H1 (cell line): Measurements from ENCODE around the gene PEX6. TPM values are rescaled to one million over a fixed set of nuclear protein-coding genes. Genes with fewer than 3 reads are reported as not detected.

Experiments used
- SP2 ChIP-seq: IDR thresholded peaks from 2 replicates; pipeline ENCODE4 v1.6.1; 2012; ENCODE audit warnings: mild to moderate bottlenecking, low read length, inconsistent platforms
- polyA plus RNA-seq, 7 experiments: library from polyadenylated mRNA; depleted of rRNA in 3 of 7; stranded (reverse) in 5 of 7; unstranded in 2 of 7; fragments of >200 nt in 5 of 7; fragments of 200-250 nt in 2 of 7; gene quantifications; 1 replicate in 5 of 7; 2 replicates in 1 of 7; 4 replicates in 1 of 7; pipeline versions ENCODE4 v1.2.1 to v1.2.3, GENCODE V29; 2011 to 2013; ENCODE audit warnings: missing spikeins in 2 of 7, mixed read lengths in 2 of 7
- total RNA-seq: library from RNA; stranded (reverse); fragmentation: NEBNext Ultra II Directional; extraction: Animal tissue kit (Norgen Biotek cat#: 25700); gene quantifications from 2 replicates; pipeline ENCODE4 v1.2.1, GENCODE V29; 2021
- TF ChIP-seq, protein P1 (sequence below): IDR thresholded peaks from 2 replicates; pipeline ENCODE4 v1.6.1; 2011; ENCODE audit warnings: low read depth, mild to moderate bottlenecking, low read length; ENCODE audit not compliant: insufficient read depth

Gene PEX6
- total and polyA plus RNA-seq, 2 of the 8 experiments (the other 6 are each of a cell fraction or from before 2014, with no cell fraction given): 6.4 to 12.5 TPM

DNA sequence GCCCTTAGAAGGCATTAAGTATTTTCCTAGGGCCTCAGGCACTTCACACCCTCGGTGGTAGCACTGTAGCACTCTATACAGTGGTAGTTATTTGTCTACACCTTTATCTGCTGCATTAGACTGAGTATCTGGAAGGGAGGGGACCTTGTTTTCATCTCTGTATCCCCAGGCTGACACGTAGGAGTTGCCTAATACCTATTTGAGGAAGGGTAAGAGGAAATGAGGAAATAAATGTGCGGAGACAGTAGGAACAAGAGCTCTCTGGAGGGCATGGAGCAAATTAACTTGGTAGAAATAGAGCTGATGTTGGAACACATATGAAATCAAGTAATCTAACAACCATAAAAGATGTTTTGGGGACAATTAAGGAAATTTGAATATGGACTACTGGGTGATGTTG lies 45.8 kb downstream of the PEX6 start (continued):
- TF ChIP-seq, protein P1, sequence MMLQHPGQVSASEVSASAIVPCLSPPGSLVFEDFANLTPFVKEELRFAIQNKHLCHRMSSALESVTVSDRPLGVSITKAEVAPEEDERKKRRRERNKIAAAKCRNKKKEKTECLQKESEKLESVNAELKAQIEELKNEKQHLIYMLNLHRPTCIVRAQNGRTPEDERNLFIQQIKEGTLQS: no peak
- TF ChIP-seq SP2: no peak
